ENCODE results near the gene ASS1.

DNA sequence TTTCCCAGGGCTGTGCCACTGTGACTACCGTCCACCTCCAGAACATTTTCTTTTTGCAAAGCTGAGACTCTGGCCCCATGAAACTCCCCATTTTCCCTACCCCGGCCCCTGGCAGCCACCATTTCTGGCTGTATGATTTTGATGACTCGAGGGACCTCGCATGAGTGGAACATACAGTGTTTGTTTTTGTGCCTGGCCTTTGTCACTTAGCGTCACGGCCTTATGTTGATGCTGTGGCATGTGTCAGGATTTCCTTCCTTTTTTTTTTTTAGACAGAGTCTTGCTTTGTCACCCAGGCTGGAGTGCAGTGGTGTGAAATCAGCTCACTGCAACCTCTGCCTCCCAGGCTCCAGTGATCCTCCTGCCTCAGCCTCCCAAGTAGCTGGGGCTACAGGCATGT is 42.7 kb downstream of the ASS1 start:
- TF ChIP-seq TAF1 (IDR thresholded peaks at IDR 0.05; ENCODE audit: low read depth, low read length) = no peak
- no peak for TF ChIP-seq POLR2A (IDR thresholded peaks at IDR 0.05; ENCODE audit: low read depth, low read length)
- no peak for TF ChIP-seq PAX5 (IDR thresholded peaks at IDR 0.05; ENCODE audit: insufficient read depth, low read length, severe bottlenecking)
- no peak for TF ChIP-seq POLR2AphosphoS5 (IDR thresholded peaks at IDR 0.05; ENCODE audit: low read depth, low read length)
